Upper lobe of right lung (tissue), 1 donor: Measurements from ENCODE around the gene KLHL40. TPM values are rescaled to one million over a fixed set of nuclear protein-coding genes. Genes with fewer than 3 reads are reported as not detected.

Experiments used
- ATAC-seq: fragments of 200-7000 bp; cut with Tn5 transposase; one replicate; pipeline ENCODE4 v1.9.1; 2020; ENCODE audit warnings: mild to moderate bottlenecking, moderate library complexity
- DNase-seq: peaks from one replicate; pipeline ENCODE4 v3.0.0-alpha.2; 2020
- H3K27ac ChIP-seq: fragments of 200-600 bp; one replicate; pipeline ENCODE4 v1.8.0; 2022
- H3K27me3 ChIP-seq: fragments of 200-600 bp; one replicate; pipeline ENCODE4 v1.8.0; 2022; ENCODE audit warnings: mild to moderate bottlenecking
- H3K36me3 ChIP-seq: fragments of 200-600 bp; one replicate; pipeline ENCODE4 v1.8.0; 2022
- H3K4me1 ChIP-seq: fragments of 200-600 bp; one replicate; pipeline ENCODE4 v1.8.0; 2022
- H3K4me3 ChIP-seq: fragments of 200-600 bp; one replicate; pipeline ENCODE4 v1.8.0; 2022; ENCODE audit warnings: mild to moderate bottlenecking
- H3K9me3 ChIP-seq: fragments of 200-600 bp; one replicate; pipeline ENCODE4 v1.8.0; 2022
- intact Hi-C: fragments of 100-400 bp; cut with DNase I; formaldehyde crosslinking; loops from one replicate; pipeline ENCODE4 v1.11.0; 2022
- total RNA-seq: library from RNA; stranded (reverse); fragmentation: NEBNext Ultra II Directional; extraction: Animal tissue kit (Norgen Biotek cat#: 25700); gene quantifications from one replicate; pipeline ENCODE4 v1.2.1, GENCODE V29; 2021
- TF ChIP-seq, protein P1 (sequence below): fragments of 200-600 bp; IDR thresholded peaks from one replicate; pipeline ENCODE4 v1.8.0; 2022; ENCODE audit warnings: antibody characterized with exemption
- donor health status: DM: no; HTN: yes; CAD: no; lungs with severe emphysema.

Gene KLHL40
- total RNA-seq, 1 donor from 2014 or later = not detected

GRCh38 chr3:42658771-42659390 is 26.5 kb upstream of the KLHL40 start:
- TF ChIP-seq, protein P1, sequence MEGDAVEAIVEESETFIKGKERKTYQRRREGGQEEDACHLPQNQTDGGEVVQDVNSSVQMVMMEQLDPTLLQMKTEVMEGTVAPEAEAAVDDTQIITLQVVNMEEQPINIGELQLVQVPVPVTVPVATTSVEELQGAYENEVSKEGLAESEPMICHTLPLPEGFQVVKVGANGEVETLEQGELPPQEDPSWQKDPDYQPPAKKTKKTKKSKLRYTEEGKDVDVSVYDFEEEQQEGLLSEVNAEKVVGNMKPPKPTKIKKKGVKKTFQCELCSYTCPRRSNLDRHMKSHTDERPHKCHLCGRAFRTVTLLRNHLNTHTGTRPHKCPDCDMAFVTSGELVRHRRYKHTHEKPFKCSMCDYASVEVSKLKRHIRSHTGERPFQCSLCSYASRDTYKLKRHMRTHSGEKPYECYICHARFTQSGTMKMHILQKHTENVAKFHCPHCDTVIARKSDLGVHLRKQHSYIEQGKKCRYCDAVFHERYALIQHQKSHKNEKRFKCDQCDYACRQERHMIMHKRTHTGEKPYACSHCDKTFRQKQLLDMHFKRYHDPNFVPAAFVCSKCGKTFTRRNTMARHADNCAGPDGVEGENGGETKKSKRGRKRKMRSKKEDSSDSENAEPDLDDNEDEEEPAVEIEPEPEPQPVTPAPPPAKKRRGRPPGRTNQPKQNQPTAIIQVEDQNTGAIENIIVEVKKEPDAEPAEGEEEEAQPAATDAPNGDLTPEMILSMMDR = no peak

GRCh38 chr3:42659451-42660130 is 25.7 kb upstream of the KLHL40 start:
- H3K27me3 ChIP-seq = no peaks in the 10 kb centered on the region
- H3K27ac ChIP-seq = no peak overlapping the region
- peaks cover 9% of the 10 kb centered on the region for H3K36me3 ChIP-seq
- TF ChIP-seq, protein P1 = no peak
- intact Hi-C loops = no loop called here
- no peak overlapping the region for H3K4me3 ChIP-seq
- peaks cover 13% of the 10 kb centered on the region for H3K4me1 ChIP-seq
- no peaks in the 10 kb centered on the region for H3K9me3 ChIP-seq
- ATAC-seq (no peak), DNase-seq (peak; percentile 64)

More at GRCh38 chr3:42658771-42659390, 26.5 kb upstream of the KLHL40 start:
- intact Hi-C loops = no loop called here
- Histone ChIP-seq H3K9me3 (no peaks in the 10 kb centered on the region), H3K36me3 (peaks cover 9% of the 10 kb centered on the region), H3K27me3 (no peaks in the 10 kb centered on the region), H3K4me3 (no peak overlapping the region), H3K4me1 (peaks cover 13% of the 10 kb centered on the region), H3K27ac (no peak overlapping the region)
- DNase-seq (peak; percentile 64), ATAC-seq (no peak)

DNA sequence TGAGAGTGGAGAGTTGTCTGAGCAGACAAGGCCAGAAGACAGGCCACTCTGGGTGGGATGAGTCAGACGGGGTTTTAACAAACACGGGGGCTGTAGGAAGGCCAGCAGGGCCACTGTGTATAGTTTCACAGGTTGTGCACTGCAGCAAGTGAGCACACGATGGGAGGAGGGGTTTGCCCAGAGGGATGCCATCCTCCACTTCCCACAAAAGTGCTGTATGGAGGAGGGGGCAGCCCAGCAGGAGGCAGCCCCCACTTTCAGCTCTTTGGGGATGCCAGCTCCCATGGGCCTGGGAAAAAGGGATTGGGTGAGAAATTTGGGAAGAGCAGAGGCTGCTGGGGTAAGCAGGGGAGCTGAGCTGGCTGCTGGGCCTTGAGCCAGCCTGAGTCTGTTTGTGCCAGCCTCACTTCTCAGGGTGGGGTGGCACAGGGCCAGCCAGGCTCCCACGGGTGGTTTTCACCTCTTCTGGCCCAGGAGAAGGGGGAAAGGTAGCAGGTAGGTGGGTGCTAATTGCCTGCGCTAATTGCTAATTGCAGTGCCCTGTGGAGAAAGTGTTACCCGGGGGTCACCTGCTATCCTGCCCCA is 25.1 kb upstream of the KLHL40 start:
- no peak overlapping the region for H3K27ac ChIP-seq

GRCh38 chr3:42660898-42661297 is 24.4 kb upstream of the KLHL40 start:
- no peak for ATAC-seq
- DNase-seq = no peak
- H3K36me3 ChIP-seq = peaks cover 9% of the 10 kb centered on the region
- H3K27me3 ChIP-seq = no peaks in the 10 kb centered on the region
- intact Hi-C loops = no loop called here
- TF ChIP-seq, protein P1 = no peak
- no peak overlapping the region for H3K27ac ChIP-seq
- peaks cover 2% of the 10 kb centered on the region for H3K4me1 ChIP-seq
- H3K9me3 ChIP-seq = no peaks in the 10 kb centered on the region
- no peak overlapping the region for H3K4me3 ChIP-seq

More for the DNA sequence above, 25.1 kb upstream of the KLHL40 start:
- no peak overlapping the region for H3K4me3 ChIP-seq
- H3K9me3 ChIP-seq = no peaks in the 10 kb centered on the region
- TF ChIP-seq, protein P1 = no peak
- intact Hi-C loops = no loop called here
- H3K36me3 ChIP-seq = peaks cover 9% of the 10 kb centered on the region
- no peaks in the 10 kb centered on the region for H3K27me3 ChIP-seq
- DNase-seq (no peak), ATAC-seq (no peak)
- H3K4me1 ChIP-seq = peaks cover 9% of the 10 kb centered on the region

- ATAC-seq = no peak
- intact Hi-C loops = no loop called here
- Histone ChIP-seq H3K4me3 (no peak overlapping the region), H3K4me1 (peaks cover 2% of the 10 kb centered on the region), H3K9me3 (no peaks in the 10 kb centered on the region), H3K27ac (no peak overlapping the region), H3K27me3 (no peaks in the 10 kb centered on the region), H3K36me3 (peaks cover 9% of the 10 kb centered on the region)
- TF ChIP-seq, protein P1 = no peak
- DNase-seq = no peak
Observed at GRCh38 chr3:42661593-42662022, 23.7 kb upstream of the KLHL40 start.
